Activated CD4-positive, alpha-beta memory T cell treated with anti-CD3 and anti-CD28 coated beads for 36 hours (primary cell): ENCODE data around the gene MLLT3. TPM values are rescaled to one million over a fixed set of nuclear protein-coding genes. Genes with fewer than 3 reads are reported as not detected.

ENCODE experiments used
- CTCF ChIA-PET: fragments of 350-600 bp; sonication (Branson Sonifier 250); formaldehyde crosslinking; loops from one replicate; lab custom pipeline; 2021; ENCODE audit warnings: antibody characterized with exemption, inconsistent platforms; lab: Charles Lee
- POLR2A ChIA-PET: fragments of 350-600 bp; sonication (Branson Sonifier 250); formaldehyde crosslinking; loops from one replicate; lab custom pipeline; 2021; ENCODE audit warnings: antibody characterized with exemption; lab: Charles Lee
- DNase-seq: peaks from one replicate; pipeline ENCODE4 v3.0.0-alpha.2; 2020
- H3K27ac Mint-ChIP-seq: one replicate; pipeline ENCODE4 v1.8.0; 2021; ENCODE audit warnings: mixed read lengths
- H3K27me3 Mint-ChIP-seq: one replicate; pipeline ENCODE4 v1.8.0; 2021; ENCODE audit warnings: mixed read lengths
- H3K36me3 Mint-ChIP-seq: one replicate; pipeline ENCODE4 v1.8.0; 2021; ENCODE audit warnings: mixed read lengths
- H3K4me1 Mint-ChIP-seq: one replicate; pipeline ENCODE4 v1.8.0; 2021; ENCODE audit warnings: low read depth, mixed read lengths
- H3K4me3 Mint-ChIP-seq: one replicate; pipeline ENCODE4 v1.8.0; 2021; ENCODE audit warnings: mild to moderate bottlenecking, mixed read lengths
- H3K9me3 Mint-ChIP-seq: one replicate; pipeline ENCODE4 v1.8.0; 2021; ENCODE audit warnings: mixed read lengths
- intact Hi-C: fragments of 100-400 bp; cut with micrococcal nuclease; formaldehyde crosslinking; loops from one replicate; pipeline ENCODE4 v1.15.1; 2023
- microRNA-seq: library from miRNA; unstranded; fragments of <30 nt; microRNA quantifications from one replicate; pipeline ENCODE4 v1.2.0, GENCODE V29; 2022; ENCODE audit warnings: borderline number of aligned reads, borderline microRNAs expressed, borderline replicate concordance
- total RNA-seq, 2 experiments: library from RNA; stranded (reverse); gene quantifications; one replicate each; pipeline ENCODE4 v1.2.3, GENCODE V29; 2021

The MLLT3 gene
- total RNA-seq, 2 experiments from 2014 or later, result 30.8 to 34.0 TPM

GRCh38 chr9:20305452-20305851 is 316.8 kb downstream of the MLLT3 start:
- POLR2A ChIA-PET, result no interaction called here
- CTCF ChIA-PET, result no interaction called here
- H3K27ac Mint-ChIP-seq, result no peak overlapping the region
- no peak overlapping the region for H3K4me3 Mint-ChIP-seq
- H3K9me3 Mint-ChIP-seq, result no peaks in the 10 kb centered on the region
- DNase-seq, result no peak
- intact Hi-C loops, result no loop called here
- no peaks in the 10 kb centered on the region for H3K27me3 Mint-ChIP-seq
- H3K36me3 Mint-ChIP-seq, result no peaks in the 10 kb centered on the region
- peaks cover 10% of the 10 kb centered on the region for H3K4me1 Mint-ChIP-seq

DNA sequence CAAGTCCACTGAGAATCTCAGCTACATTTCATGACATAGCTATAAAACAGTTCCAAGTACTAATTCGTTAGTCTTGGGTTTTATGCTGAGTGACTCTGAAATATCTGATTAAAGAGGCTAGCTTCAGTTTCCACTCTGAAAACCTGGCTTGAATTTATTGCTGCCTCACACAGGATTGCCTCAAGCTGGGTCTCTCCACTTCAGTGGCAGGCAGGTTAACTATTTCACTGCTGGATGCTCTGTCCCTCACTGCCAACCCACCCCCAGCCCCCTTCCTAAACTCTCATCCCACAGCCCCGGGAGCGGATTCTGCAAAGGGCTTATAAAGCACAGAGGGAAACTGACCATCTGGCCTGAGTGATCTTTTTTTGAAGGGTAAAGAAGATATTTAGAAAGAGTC is 318.3 kb downstream of the MLLT3 start:
- CTCF ChIA-PET, result no interaction called here
- Mint-ChIP-seq H3K27ac (no peak overlapping the region), H3K27me3 (no peaks in the 10 kb centered on the region), H3K36me3 (no peaks in the 10 kb centered on the region), H3K4me1 (peaks cover 16% of the 10 kb centered on the region), H3K4me3 (no peak overlapping the region), H3K9me3 (no peaks in the 10 kb centered on the region)
- intact Hi-C loops, result no loop called here
- POLR2A ChIA-PET, result no interaction called here
- DNase-seq, result no peak

DNA sequence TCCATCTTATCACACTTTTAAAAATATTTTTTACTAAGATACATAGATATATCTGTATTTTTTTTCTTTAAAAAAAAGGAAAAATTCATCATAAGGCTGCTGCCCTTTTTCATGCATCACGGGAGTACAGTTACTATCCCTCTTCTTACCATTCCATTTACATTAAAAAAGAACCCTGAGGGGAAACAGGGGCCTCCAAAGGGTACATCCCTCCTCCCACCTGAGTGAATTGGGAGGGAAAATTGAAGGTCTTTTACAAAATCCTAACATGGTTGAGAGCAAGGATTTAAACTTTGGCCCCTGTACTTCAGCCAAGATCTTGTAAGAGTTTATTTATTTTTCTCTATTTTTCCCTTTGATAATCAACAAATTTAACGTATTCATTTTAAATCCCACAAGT is 319.2 kb downstream of the MLLT3 start:
- Mint-ChIP-seq H3K36me3 (no peaks in the 10 kb centered on the region), H3K9me3 (no peaks in the 10 kb centered on the region), H3K27ac (no peak overlapping the region), H3K4me3 (no peak overlapping the region), H3K4me1 (peaks cover 16% of the 10 kb centered on the region), H3K27me3 (no peaks in the 10 kb centered on the region)
- no peak for DNase-seq
- POLR2A ChIA-PET, result no interaction called here
- intact Hi-C loops, result no loop called here
- CTCF ChIA-PET, result no interaction called here

GRCh38 chr9:20302197-20302596 is 320.1 kb downstream of the MLLT3 start:
- POLR2A ChIA-PET, result no interaction called here
- no peaks in the 10 kb centered on the region for H3K9me3 Mint-ChIP-seq
- DNase-seq, result no peak
- H3K27me3 Mint-ChIP-seq, result no peaks in the 10 kb centered on the region
- intact Hi-C loops, result no loop called here
- no peaks in the 10 kb centered on the region for H3K36me3 Mint-ChIP-seq
- CTCF ChIA-PET, result no interaction called here
- H3K4me3 Mint-ChIP-seq, result no peak overlapping the region
- peaks cover 16% of the 10 kb centered on the region for H3K4me1 Mint-ChIP-seq
- no peak overlapping the region for H3K27ac Mint-ChIP-seq

GRCh38 chr9:20300430-20301115 is 321.7 kb downstream of the MLLT3 start:
- intact Hi-C loops, result no loop called here
- H3K36me3 Mint-ChIP-seq, result no peaks in the 10 kb centered on the region
- ChIA-PET CTCF (interaction anchor here (1.0 kb wide), 1 partner anchor 354 kb away, joined by 3 read pairs; no protein-coding TSS in a partner anchor), POLR2A (interaction anchor here (1.1 kb wide), 1 partner anchor 13 kb away, joined by 3 read pairs; no protein-coding TSS in a partner anchor)
- H3K27ac Mint-ChIP-seq, result no peak overlapping the region
- no peaks in the 10 kb centered on the region for H3K27me3 Mint-ChIP-seq
- H3K4me1 Mint-ChIP-seq, result peaks cover 16% of the 10 kb centered on the region
- no peaks in the 10 kb centered on the region for H3K9me3 Mint-ChIP-seq
- no peak overlapping the region for H3K4me3 Mint-ChIP-seq
- no peak for DNase-seq

GRCh38 chr9:20297646-20298084 is 324.6 kb downstream of the MLLT3 start:
- no peaks in the 10 kb centered on the region for H3K9me3 Mint-ChIP-seq
- H3K36me3 Mint-ChIP-seq, result no peaks in the 10 kb centered on the region
- H3K4me3 Mint-ChIP-seq, result no peak overlapping the region
- H3K4me1 Mint-ChIP-seq, result peaks cover 16% of the 10 kb centered on the region
- DNase-seq, result no peak
- intact Hi-C loops, result no loop called here
- H3K27ac Mint-ChIP-seq, result no peak overlapping the region
- H3K27me3 Mint-ChIP-seq, result no peaks in the 10 kb centered on the region
- ChIA-PET POLR2A (no interaction called here), CTCF (no interaction called here)

GRCh38 chr9:20295555-20295954 is 326.7 kb downstream of the MLLT3 start:
- CTCF ChIA-PET, result interaction anchor here (0.7 kb wide), 1 partner anchor 186 kb away, joined by 3 read pairs; no protein-coding TSS in a partner anchor
- H3K9me3 Mint-ChIP-seq, result peaks cover 4% of the 10 kb centered on the region
- peaks cover 1% of the 10 kb centered on the region for H3K27me3 Mint-ChIP-seq
- no peak overlapping the region for H3K4me3 Mint-ChIP-seq
- H3K4me1 Mint-ChIP-seq, result peaks cover 7% of the 10 kb centered on the region
- POLR2A ChIA-PET, result no interaction called here
- H3K27ac Mint-ChIP-seq, result no peak overlapping the region
- DNase-seq, result no peak
- H3K36me3 Mint-ChIP-seq, result peaks cover 3% of the 10 kb centered on the region
- intact Hi-C loops, result no loop called here

GRCh38 chr9:20294046-20294750 is 328.1 kb downstream of the MLLT3 start:
- ChIA-PET CTCF (interaction anchor here (0.7 kb wide), 1 partner anchor 1118 kb away, joined by 3 read pairs; no protein-coding TSS in a partner anchor), POLR2A (no interaction called here)
- Mint-ChIP-seq H3K27ac (no peak overlapping the region), H3K4me3 (no peak overlapping the region), H3K4me1 (no peaks in the 10 kb centered on the region), H3K9me3 (peaks cover 6% of the 10 kb centered on the region), H3K27me3 (peaks cover 1% of the 10 kb centered on the region), H3K36me3 (peaks cover 5% of the 10 kb centered on the region)
- DNase-seq, result no peak
- intact Hi-C loops, result no loop called here

- no peak overlapping the region for H3K27ac Mint-ChIP-seq
- ChIA-PET POLR2A (no interaction called here), CTCF (no interaction called here)
- DNase-seq, result no peak
- peaks cover 12% of the 10 kb centered on the region for H3K9me3 Mint-ChIP-seq
- peaks cover 1% of the 10 kb centered on the region for H3K27me3 Mint-ChIP-seq
- H3K4me1 Mint-ChIP-seq, result peaks cover 1% of the 10 kb centered on the region
- intact Hi-C loops, result no loop called here
- H3K36me3 Mint-ChIP-seq, result peaks cover 8% of the 10 kb centered on the region
- no peak overlapping the region for H3K4me3 Mint-ChIP-seq
Measured at GRCh38 chr9:20292002-20292401, 330.3 kb downstream of the MLLT3 start.

Small RNA genes within 50 kb of the gene (microRNA-seq; reads per million reads assigned to microRNA genes)
- gene MIR4473, result 17.3 reads per million, percentile 43 among the genes with 10 or more reads in this experiment
- 2.4 reads per million for gene MIR4474

Other genes starting within 250 kb of the MLLT3 start
- 10 to 100 TPM; 35.4 to 37.1 TPM for gene FOCAD, start 61.8 kb upstream of the MLLT3 start, total RNA-seq